Adrenal gland (tissue), 12 donors: ENCODE measurements around the gene KAT6B. TPM values are rescaled to one million over a fixed set of nuclear protein-coding genes. Genes with fewer than 3 reads are reported as not detected.

Experiments used
- DNase-seq, 7 donors: peaks; one replicate each; pipeline ENCODE4 v3.0.0-alpha.2; 2019 to 2020
- H3K27ac ChIP-seq, 5 donors: fragments of 200-600 bp; sonication (generic) in 4 of 5; 1 replicate in 3 of 5; 2 replicates in 2 of 5; pipeline versions ENCODE4 v1.5.1 to v1.8.0; 2016 to 2020; ENCODE audit warnings: mild to moderate bottlenecking in 1 of 5
- H3K27me3 ChIP-seq: fragments of 200-600 bp; 2 replicates; pipeline ENCODE4 v1.8.0; 2021
- H3K36me3 ChIP-seq, 2 donors: fragments of 200-600 bp; replicated peaks in 1 of 2; 1 replicate in 1 of 2; 2 replicates in 1 of 2; pipeline versions ENCODE4 v1.5.1 to v1.8.0; 2018 to 2022
- H3K4me1 ChIP-seq, 2 donors: fragments of 200-600 bp; replicated peaks in 1 of 2; 1 replicate in 1 of 2; 2 replicates in 1 of 2; pipeline versions ENCODE4 v1.5.1 to v1.8.0; 2018 to 2021
- H3K4me3 ChIP-seq, 4 donors: fragments of 200-600 bp; sonication (generic) in 3 of 4; one replicate each; pipeline ENCODE4 v1.5.1; 2016 to 2018
- H3K9me3 ChIP-seq, 3 donors: fragments of 200-600 bp; sonication (generic) in 1 of 3; replicated peaks in 1 of 3; 1 replicate in 2 of 3; 2 replicates in 1 of 3; pipeline versions ENCODE4 v1.5.1 to v1.8.0; 2016 to 2021
- CTCF ChIP-seq, 6 experiments: fragments of 450-650 bp in 4 of 6; fragments of 200-600 bp in 2 of 6; sonication (generic) in 1 of 6; IDR thresholded peaks; 1 replicate in 5 of 6; 2 replicates in 1 of 6; pipeline versions ENCODE4 v1.5.1 to v1.8.0; 2016 to 2021; ENCODE audit warnings: antibody characterized with exemption in 6 of 6, mild to moderate bottlenecking in 2 of 6, moderate library complexity in 1 of 6
- POLR2A ChIP-seq, 2 donors: fragments of 450-650 bp; IDR thresholded peaks; one replicate each; pipeline ENCODE4 v1.6.1; 2017; ENCODE audit warnings: antibody characterized with exemption in 2 of 2, mild to moderate bottlenecking in 2 of 2, moderate library complexity in 1 of 2
- WGBS, 4 donors: extraction: QIAGEN DNeasy Blood & Tissue Kit in 2 of 4; methylation state at CpG; one replicate each; pipeline versions ENCODE4 v1.1.5 to v1.1.7; 2013 to 2017; 5-methylcytosine and 5-hydroxymethylcytosine counted together
- intact Hi-C, 2 donors: fragments of 100-400 bp; cut with DNase I; formaldehyde crosslinking; loops; one replicate each; pipeline versions ENCODE4 v1.14.1 to v1.15.0; 2022 to 2023
- polyA plus RNA-seq, 3 donors: library from polyadenylated mRNA; stranded (reverse); fragments of 200-250 nt in 2 of 3; fragments of 350-450 nt in 1 of 3; fragmentation: Illumina TruSeq in 1 of 3; extraction: RNeasy Lipid Tissue Mini Kit (QIAGEN cat#74804) in 1 of 3; gene quantifications; one replicate each; pipeline ENCODE4 v1.2.3, GENCODE V29; 2013 to 2014
- total RNA-seq, 9 donors: library from RNA; depleted of rRNA in 4 of 9; stranded (reverse); fragments of >200 nt in 4 of 9; fragments of 120-200 nt in 1 of 9; fragmentation: NEBNext Ultra II Directional in 1 of 9; extraction: Animal tissue kit (Norgen Biotek cat#: 25700) in 1 of 9; gene quantifications; one replicate each; pipeline versions ENCODE4 v1.1.0 to v1.2.4, GENCODE V29; 2013 to 2023
- donor health status: healthy with polysubstance abuse.
- donor health status: Bipolar disorder and iron deficiency.
- donor health status: DM: yes; HTN: yes; CAD: no.
- donor health status: DM: no; HTN: no; CAD: no.
- donor health status: DM: no; HTN: no; CAD: no.
- donor health status: DM: yes; HTN: yes; CAD: no.

KAT6B gene
- total and polyA plus RNA-seq, 12 donors: 6.0 to 50.2 (median 25.8) TPM

GRCh38 chr10:74903491-74903890 is 77.1 kb downstream of the KAT6B start:
- Histone ChIP-seq H3K27ac (no peak overlapping the region), H3K27me3 (no peaks in the 10 kb centered on the region), H3K36me3 (no peaks in the 10 kb centered on the region), H3K9me3 (no peaks in the 10 kb centered on the region), H3K4me3 (no peak overlapping the region), H3K4me1 (peaks cover 0 to 9% of the 10 kb centered on the region in 2 donors)
- intact Hi-C loops: no loop called here
- 91 to 98% (median 94%) methylated on average over 3 of the region's 3 CpGs for whole genome bisulfite sequencing, 4 donors
- DNase-seq: no peak
- TF ChIP-seq POLR2A (IDR thresholded peaks at IDR 0.05): no peak
- TF ChIP-seq CTCF (IDR thresholded peaks at IDR 0.05): no peak

- Histone ChIP-seq H3K27ac (no peak overlapping the region), H3K4me1 (peaks cover 0 to 2% of the 10 kb centered on the region in 2 donors), H3K27me3 (no peaks in the 10 kb centered on the region), H3K9me3 (no peaks in the 10 kb centered on the region), H3K36me3 (no peaks in the 10 kb centered on the region), H3K4me3 (no peak overlapping the region)
- no peak for DNase-seq
- intact Hi-C loops: no loop called here
- TF ChIP-seq POLR2A (IDR thresholded peaks at IDR 0.05): no peak
- WGBS, 4 donors: 67 to 81% (median 76%) methylated on average over 6 of the region's 6 CpGs
These were observed 80.3 kb downstream of the KAT6B start for GRCh38 chr10:74906611-74907198.

GRCh38 chr10:74909670-74910069 is 83.3 kb downstream of the KAT6B start:
- 88 to 96% (median 89%) methylated on average over 1 of the region's 1 CpG for WGBS, 4 donors
- H3K9me3 ChIP-seq: no peaks in the 10 kb centered on the region
- no peak for DNase-seq
- TF ChIP-seq POLR2A (IDR thresholded peaks at IDR 0.05) (no peak), CTCF (IDR thresholded peaks at IDR 0.05) (no peak)
- intact Hi-C loops: no loop called here
- H3K27me3 ChIP-seq: no peaks in the 10 kb centered on the region
- no peaks in the 10 kb centered on the region for H3K36me3 ChIP-seq
- peaks cover 0 to 9% of the 10 kb centered on the region in 2 donors for H3K4me1 ChIP-seq
- no peak overlapping the region for H3K4me3 ChIP-seq
- H3K27ac ChIP-seq: no peak overlapping the region

GRCh38 chr10:74910241-74910975 is 84.0 kb downstream of the KAT6B start:
- no peaks in the 10 kb centered on the region for H3K9me3 ChIP-seq
- DNase-seq: no peak
- no peaks in the 10 kb centered on the region for H3K27me3 ChIP-seq
- no peak for TF ChIP-seq CTCF (IDR thresholded peaks at IDR 0.05)
- no peak overlapping the region for H3K4me3 ChIP-seq
- H3K4me1 ChIP-seq: peaks cover 0 to 9% of the 10 kb centered on the region in 2 donors
- no peak overlapping the region for H3K27ac ChIP-seq
- H3K36me3 ChIP-seq: no peaks in the 10 kb centered on the region
- WGBS, 4 donors: 91 to 95% (median 92%) methylated on average over 4 of the region's 4 CpGs
- intact Hi-C loops: no loop called here

GRCh38 chr10:74910976-74911350 is 84.6 kb downstream of the KAT6B start:
- Histone ChIP-seq H3K27me3 (no peaks in the 10 kb centered on the region), H3K4me1 (peaks cover 0 to 9% of the 10 kb centered on the region in 2 donors), H3K9me3 (no peaks in the 10 kb centered on the region), H3K27ac (no peak overlapping the region), H3K4me3 (no peak overlapping the region), H3K36me3 (no peaks in the 10 kb centered on the region)
- no peak for TF ChIP-seq CTCF (IDR thresholded peaks at IDR 0.05)
- no peak for TF ChIP-seq POLR2A (IDR thresholded peaks at IDR 0.05)
- 95 to 100% (median 98%) methylated on average over 2 of the region's 2 CpGs for WGBS, 4 donors
- no peak for DNase-seq
- intact Hi-C loops: no loop called here
